Adrenal gland (tissue), 5 donors: ENCODE results near the gene GGA1.

ENCODE experiments used
- POLR2A ChIP-seq, 2 donors: fragments of 450-650 bp; IDR thresholded peaks; one replicate each; pipeline ENCODE4 v1.6.1; 2017; ENCODE audit warnings: antibody characterized with exemption in 2 of 2, mild to moderate bottlenecking in 2 of 2, moderate library complexity in 1 of 2
- TF ChIP-seq, protein P1 (sequence below), 6 experiments: fragments of 450-650 bp in 4 of 6; fragments of 200-600 bp in 2 of 6; sonication (generic) in 1 of 6; IDR thresholded peaks; 1 replicate in 5 of 6; 2 replicates in 1 of 6; pipeline versions ENCODE4 v1.5.1 to v1.8.0; 2016 to 2021; ENCODE audit warnings: antibody characterized with exemption in 6 of 6, mild to moderate bottlenecking in 2 of 6, moderate library complexity in 1 of 6
- donor health status: DM: no; HTN: no; CAD: no.

DNA sequence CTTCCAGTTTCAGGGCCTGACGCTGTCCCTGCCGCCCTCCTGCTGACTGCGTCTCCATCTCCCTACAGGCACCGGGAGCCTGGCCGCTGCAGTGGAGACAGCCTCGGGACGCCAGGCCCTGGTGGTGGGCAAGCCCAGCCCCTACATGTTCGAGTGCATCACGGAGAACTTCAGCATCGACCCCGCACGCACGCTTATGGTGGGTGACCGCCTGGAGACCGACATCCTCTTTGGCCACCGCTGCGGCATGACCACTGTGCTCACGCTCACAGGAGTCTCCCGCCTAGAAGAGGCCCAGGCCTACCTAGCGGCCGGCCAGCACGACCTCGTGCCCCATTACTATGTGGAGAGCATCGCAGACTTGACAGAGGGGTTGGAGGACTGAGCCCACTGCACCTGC, 56.9 kb downstream of the GGA1 start:
- TF ChIP-seq, protein P1, sequence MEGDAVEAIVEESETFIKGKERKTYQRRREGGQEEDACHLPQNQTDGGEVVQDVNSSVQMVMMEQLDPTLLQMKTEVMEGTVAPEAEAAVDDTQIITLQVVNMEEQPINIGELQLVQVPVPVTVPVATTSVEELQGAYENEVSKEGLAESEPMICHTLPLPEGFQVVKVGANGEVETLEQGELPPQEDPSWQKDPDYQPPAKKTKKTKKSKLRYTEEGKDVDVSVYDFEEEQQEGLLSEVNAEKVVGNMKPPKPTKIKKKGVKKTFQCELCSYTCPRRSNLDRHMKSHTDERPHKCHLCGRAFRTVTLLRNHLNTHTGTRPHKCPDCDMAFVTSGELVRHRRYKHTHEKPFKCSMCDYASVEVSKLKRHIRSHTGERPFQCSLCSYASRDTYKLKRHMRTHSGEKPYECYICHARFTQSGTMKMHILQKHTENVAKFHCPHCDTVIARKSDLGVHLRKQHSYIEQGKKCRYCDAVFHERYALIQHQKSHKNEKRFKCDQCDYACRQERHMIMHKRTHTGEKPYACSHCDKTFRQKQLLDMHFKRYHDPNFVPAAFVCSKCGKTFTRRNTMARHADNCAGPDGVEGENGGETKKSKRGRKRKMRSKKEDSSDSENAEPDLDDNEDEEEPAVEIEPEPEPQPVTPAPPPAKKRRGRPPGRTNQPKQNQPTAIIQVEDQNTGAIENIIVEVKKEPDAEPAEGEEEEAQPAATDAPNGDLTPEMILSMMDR (IDR thresholded peaks at IDR 0.05): no peak
- TF ChIP-seq POLR2A (IDR thresholded peaks at IDR 0.05): no peak
